Body of pancreas (tissue), 4 donors: ENCODE results near the gene RIN3. TPM values are rescaled to one million over a fixed set of nuclear protein-coding genes. Genes with fewer than 3 reads are reported as not detected.

Experiments used
- ATAC-seq: fragments of 150-250 bp; one replicate; pipeline ENCODE4 v1.9.1; 2016
- DNase-seq, 4 donors: peaks; one replicate each; pipeline ENCODE4 v3.0.0-alpha.2; 2019
- H3K27ac ChIP-seq, 4 donors: fragments of 200-600 bp; sonication (generic); 1 replicate in 3 of 4; 2 replicates in 1 of 4; pipeline versions ENCODE4 v1.5.1 to v1.6.1; 2016 to 2019; ENCODE audit warnings: mild to moderate bottlenecking in 1 of 4, mixed read lengths in 1 of 4, moderate library complexity in 1 of 4
- H3K27me3 ChIP-seq, 2 donors: fragments of 200-600 bp; sonication (generic); one replicate each; pipeline ENCODE4 v1.6.0; 2016; ENCODE audit warnings: mild to moderate bottlenecking in 1 of 2
- H3K36me3 ChIP-seq, 2 donors: fragments of 200-600 bp; sonication (generic); replicated peaks in 1 of 2; 2 replicates each; pipeline ENCODE4 v1.5.1; 2016; ENCODE audit warnings: low read depth in 2 of 2; ENCODE audit not compliant: insufficient read depth in 1 of 2
- H3K4me1 ChIP-seq: fragments of 200-600 bp; sonication (generic); one replicate; pipeline ENCODE4 v1.6.0; 2016
- H3K4me3 ChIP-seq, 2 donors: fragments of 200-600 bp; sonication (generic); 1 replicate in 1 of 2; 2 replicates in 1 of 2; pipeline ENCODE4 v1.5.1; 2016 to 2019
- H3K9me3 ChIP-seq, 3 donors: fragments of 200-600 bp; sonication (generic); 1 replicate in 2 of 3; 2 replicates in 1 of 3; pipeline ENCODE4 v1.5.1; 2016
- POLR2A ChIP-seq, 3 donors: fragments of 450-650 bp; IDR thresholded peaks; one replicate each; pipeline ENCODE4 v1.6.1; 2016; ENCODE audit warnings: antibody characterized with exemption in 3 of 3, mild to moderate bottlenecking in 2 of 3
- WGBS, 2 donors: methylation state at CpG; one replicate each; pipeline ENCODE4 v1.1.5; 2017; 5-methylcytosine and 5-hydroxymethylcytosine counted together
- intact Hi-C: fragments of 100-400 bp; cut with DNase I; formaldehyde crosslinking; loops from one replicate; pipeline ENCODE4 v1.15.1; 2023
- total RNA-seq, 2 donors: library from RNA; depleted of rRNA; stranded (reverse); fragments of >200 nt; gene quantifications; one replicate each; pipeline ENCODE4 v1.1.0, GENCODE V29; 2016
- TF ChIP-seq, protein P1 (sequence below), 7 experiments: fragments of 450-650 bp in 4 of 7; fragments of 200-600 bp in 3 of 7; sonication (generic) in 3 of 7; IDR thresholded peaks; one replicate each; pipeline ENCODE4 v1.5.1; 2016 to 2019; ENCODE audit warnings: antibody characterized with exemption in 7 of 7

The RIN3 gene
- total RNA-seq, 2 donors from 2014 or later: 2.6 to 3.3 TPM

DNA sequence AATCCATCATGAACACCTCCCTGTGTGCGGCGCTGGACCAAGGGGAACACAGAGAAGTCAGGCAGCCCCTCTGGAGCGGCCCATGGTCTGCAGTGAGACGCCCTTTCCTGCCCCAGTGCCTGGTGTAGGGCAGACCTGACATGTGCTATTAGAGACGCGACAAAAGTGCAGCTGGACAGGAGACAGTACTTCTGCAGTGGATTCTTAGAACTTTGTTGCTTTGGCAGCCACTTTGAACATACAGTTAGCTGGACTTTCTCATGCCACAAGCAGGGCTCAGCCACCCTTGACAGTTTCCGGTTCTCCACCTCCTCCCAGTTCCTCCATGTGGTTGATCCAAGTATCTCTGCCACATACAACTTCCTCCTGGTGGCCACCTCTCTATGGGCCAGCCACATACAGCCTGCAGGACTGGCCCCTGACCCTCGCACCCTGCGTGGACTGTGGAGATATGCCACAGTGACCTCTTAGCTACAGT lies 188.9 kb downstream of the RIN3 start:
- TF ChIP-seq, protein P1, sequence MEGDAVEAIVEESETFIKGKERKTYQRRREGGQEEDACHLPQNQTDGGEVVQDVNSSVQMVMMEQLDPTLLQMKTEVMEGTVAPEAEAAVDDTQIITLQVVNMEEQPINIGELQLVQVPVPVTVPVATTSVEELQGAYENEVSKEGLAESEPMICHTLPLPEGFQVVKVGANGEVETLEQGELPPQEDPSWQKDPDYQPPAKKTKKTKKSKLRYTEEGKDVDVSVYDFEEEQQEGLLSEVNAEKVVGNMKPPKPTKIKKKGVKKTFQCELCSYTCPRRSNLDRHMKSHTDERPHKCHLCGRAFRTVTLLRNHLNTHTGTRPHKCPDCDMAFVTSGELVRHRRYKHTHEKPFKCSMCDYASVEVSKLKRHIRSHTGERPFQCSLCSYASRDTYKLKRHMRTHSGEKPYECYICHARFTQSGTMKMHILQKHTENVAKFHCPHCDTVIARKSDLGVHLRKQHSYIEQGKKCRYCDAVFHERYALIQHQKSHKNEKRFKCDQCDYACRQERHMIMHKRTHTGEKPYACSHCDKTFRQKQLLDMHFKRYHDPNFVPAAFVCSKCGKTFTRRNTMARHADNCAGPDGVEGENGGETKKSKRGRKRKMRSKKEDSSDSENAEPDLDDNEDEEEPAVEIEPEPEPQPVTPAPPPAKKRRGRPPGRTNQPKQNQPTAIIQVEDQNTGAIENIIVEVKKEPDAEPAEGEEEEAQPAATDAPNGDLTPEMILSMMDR (IDR thresholded peaks at IDR 0.05): no peak
- no peak for TF ChIP-seq POLR2A (IDR thresholded peaks at IDR 0.05)
- no peak for ATAC-seq

GRCh38 chr14:92703516-92703915 lies 189.9 kb downstream of the RIN3 start:
- Histone ChIP-seq H3K9me3 (no peaks in the 10 kb centered on the region), H3K36me3 (peaks cover 0 to 4% of the 10 kb centered on the region in 2 donors), H3K27ac (no peak overlapping the region), H3K27me3 (no peaks in the 10 kb centered on the region), H3K4me3 (no peak overlapping the region), H3K4me1 (no peaks in the 10 kb centered on the region)
- no peak for DNase-seq
- 90 to 94% methylated on average over 10 of the region's 10 CpGs for WGBS, 2 donors
- intact Hi-C loops: no loop called here
- TF ChIP-seq, protein P1 (IDR thresholded peaks at IDR 0.05): no peak
- no peak for TF ChIP-seq POLR2A (IDR thresholded peaks at IDR 0.05)
- ATAC-seq: no peak

More for the DNA sequence above, 188.9 kb downstream of the RIN3 start:
- H3K27ac ChIP-seq: no peak overlapping the region
- no peaks in the 10 kb centered on the region for H3K9me3 ChIP-seq
- H3K27me3 ChIP-seq: no peaks in the 10 kb centered on the region
- H3K36me3 ChIP-seq: peaks cover 0 to 4% of the 10 kb centered on the region in 2 donors
- peak in 1 of 4 donors; percentile 42 for DNase-seq
- H3K4me1 ChIP-seq: no peaks in the 10 kb centered on the region
- H3K4me3 ChIP-seq: no peak overlapping the region
- WGBS, 2 donors: 86 to 89% methylated on average over 7 to 9 of the region's 9 CpGs
- intact Hi-C loops: no loop called here

DNA sequence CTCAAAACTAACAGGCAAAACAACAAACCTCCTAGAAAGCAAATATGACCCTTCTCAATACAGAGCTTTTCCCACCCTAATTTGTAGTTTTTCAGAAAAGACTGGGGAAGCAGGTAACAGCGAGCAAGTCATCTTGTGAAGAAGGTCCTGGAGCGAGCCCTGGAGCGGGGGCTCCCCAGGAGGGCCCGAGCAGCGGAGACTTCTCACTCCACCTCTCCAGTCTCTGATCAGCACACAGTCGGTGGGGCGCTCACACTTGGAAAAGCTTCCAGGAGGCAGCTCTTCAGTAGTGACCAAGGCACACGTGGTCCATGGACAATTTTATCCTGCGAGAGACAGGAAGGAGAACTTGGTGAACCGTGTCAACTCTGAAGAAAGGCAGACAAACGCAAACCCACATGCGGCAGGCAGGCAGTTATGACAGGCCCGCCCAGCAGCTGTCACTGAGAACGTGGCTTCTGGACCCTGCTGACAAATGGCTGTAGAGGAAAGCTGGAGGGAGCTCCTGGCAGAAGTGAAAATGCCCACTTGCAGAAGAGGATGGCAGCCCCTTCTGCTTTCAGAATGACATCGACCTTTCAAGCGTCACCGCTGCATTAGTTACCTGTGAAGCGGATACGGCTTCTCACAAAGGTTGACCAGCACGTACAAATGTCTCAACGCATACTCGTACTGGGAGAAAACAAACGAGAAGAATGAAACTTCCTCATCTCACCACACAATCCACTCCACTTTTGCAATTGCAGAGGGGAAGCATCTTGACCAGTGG lies 190.6 kb downstream of the RIN3 start:
- Histone ChIP-seq H3K27me3 (no peaks in the 10 kb centered on the region), H3K27ac (no peak overlapping the region), H3K4me3 (no peak overlapping the region), H3K9me3 (no peaks in the 10 kb centered on the region), H3K36me3 (peaks cover 0 to 4% of the 10 kb centered on the region in 2 donors), H3K4me1 (no peaks in the 10 kb centered on the region)
- intact Hi-C loops: no loop called here
- 76 to 88% methylated on average over 21 to 23 of the region's 23 CpGs for WGBS, 2 donors
- TF ChIP-seq, protein P1 (IDR thresholded peaks at IDR 0.05): no peak
- peak in 1 of 3 donors; percentile 10 for TF ChIP-seq POLR2A (IDR thresholded peaks at IDR 0.05)
- DNase-seq: peak in 1 of 4 donors; percentile 64
- no peak for ATAC-seq

GRCh38 chr14:92704821-92705220 lies 191.2 kb downstream of the RIN3 start:
- 76 to 94% methylated on average over 11 of the region's 11 CpGs for WGBS, 2 donors
- H3K9me3 ChIP-seq: no peaks in the 10 kb centered on the region
- no peak for DNase-seq
- H3K4me1 ChIP-seq: no peaks in the 10 kb centered on the region
- peaks cover 0 to 4% of the 10 kb centered on the region in 2 donors for H3K36me3 ChIP-seq
- no peak overlapping the region for H3K4me3 ChIP-seq
- no peak for TF ChIP-seq POLR2A (IDR thresholded peaks at IDR 0.05)
- TF ChIP-seq, protein P1 (IDR thresholded peaks at IDR 0.05): no peak
- no peak overlapping the region for H3K27ac ChIP-seq
- ATAC-seq: no peak
- no peaks in the 10 kb centered on the region for H3K27me3 ChIP-seq
- intact Hi-C loops: no loop called here
